ENCODE results near the gene RAB44.
A peak's percentile ranks its signal among the peaks of the same experiment; 100 is the strongest.

RAB44 gene

DNA sequence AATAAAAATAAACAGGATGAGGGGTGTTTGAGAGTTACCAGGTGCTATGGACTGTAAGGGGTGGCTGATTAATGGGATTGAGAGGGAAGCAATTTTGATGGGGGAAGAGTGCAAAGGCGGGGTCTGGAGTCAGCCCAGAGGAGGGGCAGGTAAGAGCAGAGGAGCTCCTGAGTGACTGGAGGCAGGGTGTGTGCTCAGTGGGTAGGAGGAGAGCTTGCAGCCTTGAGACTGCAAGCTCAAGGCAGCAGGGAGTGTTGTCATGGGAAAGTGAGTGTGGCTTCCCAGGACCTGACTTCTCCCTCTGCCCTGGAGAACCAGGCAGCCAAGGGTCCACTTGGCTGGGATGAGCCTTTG lies 54.2 kb downstream of the RAB44 start:
- Histone ChIP-seq H3K27ac (ENCODE audit: low read length) (peak overlapping the region; percentile 49), H3K4me1 (ENCODE audit: control insufficient read depth in 1 of 2, insufficient read depth in 2 of 2, low read length in 2 of 2) (peaks cover 0 to 13% of the 10 kb centered on the region in 2 donors), H3K27me3 (ENCODE audit: low read depth, low read length) (no peaks in the 10 kb centered on the region), H3K4me3 (ENCODE audit: low read depth in 1 of 2, low read length in 2 of 2) (no peak overlapping the region), H3K9me3 (ENCODE audit: control insufficient read depth in 1 of 2, low read length in 2 of 2) (peaks cover 0 to 6% of the 10 kb centered on the region in 2 donors), H3K36me3 (ENCODE audit: control insufficient read depth in 1 of 2, insufficient read depth in 2 of 2, low read length in 2 of 2) (no peaks in the 10 kb centered on the region)

DNA sequence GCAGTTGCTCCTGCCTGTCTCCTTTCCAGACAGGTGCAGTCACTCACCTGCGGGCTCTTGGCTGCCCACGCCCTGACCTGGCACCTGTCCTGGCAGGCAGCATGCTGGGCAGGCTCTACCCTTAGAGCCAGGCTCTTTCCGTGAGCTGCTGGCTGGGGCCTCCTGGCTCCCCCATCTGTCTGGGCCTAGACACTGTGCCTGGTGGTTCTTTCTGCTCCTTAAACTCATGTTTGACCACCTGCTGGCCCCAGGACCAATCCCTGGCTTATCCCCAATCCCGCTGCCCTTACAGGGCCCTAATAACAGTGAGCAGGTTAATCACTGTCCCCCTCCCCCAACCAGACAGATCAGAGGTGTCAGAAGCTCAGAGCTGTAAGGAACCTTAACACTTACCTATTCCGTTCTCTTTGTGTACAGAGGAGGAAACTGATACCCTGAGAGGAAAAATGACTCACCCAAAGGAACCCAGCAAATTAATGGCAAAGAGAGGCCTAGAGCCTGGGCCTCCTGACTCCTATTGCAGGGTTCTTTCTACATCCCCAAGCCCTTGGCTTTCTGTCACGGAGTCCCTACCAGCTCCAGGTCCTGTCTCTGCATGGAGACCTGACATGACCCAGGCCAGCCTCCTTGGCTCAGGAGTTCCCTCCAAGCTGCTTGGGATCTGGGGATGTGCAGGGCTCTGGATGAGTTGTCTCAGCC lies 54.7 kb downstream of the RAB44 start:
- H3K4me3 ChIP-seq (ENCODE audit: low read depth in 1 of 2, low read length in 2 of 2): no peak overlapping the region
- peak overlapping the region; percentile 49 for H3K27ac ChIP-seq (ENCODE audit: low read length)
- H3K9me3 ChIP-seq (ENCODE audit: control insufficient read depth in 1 of 2, low read length in 2 of 2): peaks cover 0 to 6% of the 10 kb centered on the region in 2 donors
- H3K4me1 ChIP-seq (ENCODE audit: control insufficient read depth in 1 of 2, insufficient read depth in 2 of 2, low read length in 2 of 2): peaks cover 0 to 17% of the 10 kb centered on the region in 2 donors
- H3K27me3 ChIP-seq (ENCODE audit: low read depth, low read length): no peaks in the 10 kb centered on the region
- H3K36me3 ChIP-seq (ENCODE audit: control insufficient read depth in 1 of 2, insufficient read depth in 2 of 2, low read length in 2 of 2): no peaks in the 10 kb centered on the region

GRCh38 chr6:36752886-36753506 lies 55.4 kb downstream of the RAB44 start:
- Histone ChIP-seq H3K36me3 (ENCODE audit: control insufficient read depth in 1 of 2, insufficient read depth in 2 of 2, low read length in 2 of 2) (no peaks in the 10 kb centered on the region), H3K4me1 (ENCODE audit: control insufficient read depth in 1 of 2, insufficient read depth in 2 of 2, low read length in 2 of 2) (peaks cover 0 to 20% of the 10 kb centered on the region in 2 donors), H3K27ac (ENCODE audit: low read length) (peak overlapping the region; percentile 49)

GRCh38 chr6:36753671-36754405 lies 56.2 kb downstream of the RAB44 start:
- Histone ChIP-seq H3K9me3 (ENCODE audit: control insufficient read depth in 1 of 2, low read length in 2 of 2) (peaks cover 0 to 6% of the 10 kb centered on the region in 2 donors), H3K4me1 (ENCODE audit: control insufficient read depth in 1 of 2, insufficient read depth in 2 of 2, low read length in 2 of 2) (peaks cover 0 to 20% of the 10 kb centered on the region in 2 donors), H3K4me3 (ENCODE audit: low read depth in 1 of 2, low read length in 2 of 2) (no peak overlapping the region), H3K27ac (ENCODE audit: low read length) (no peak overlapping the region), H3K27me3 (ENCODE audit: low read depth, low read length) (no peaks in the 10 kb centered on the region), H3K36me3 (ENCODE audit: control insufficient read depth in 1 of 2, insufficient read depth in 2 of 2, low read length in 2 of 2) (no peaks in the 10 kb centered on the region)

More at GRCh38 chr6:36752886-36753506, 55.4 kb downstream of the RAB44 start:
- Histone ChIP-seq H3K4me3 (ENCODE audit: low read depth in 1 of 2, low read length in 2 of 2) (no peak overlapping the region), H3K9me3 (ENCODE audit: control insufficient read depth in 1 of 2, low read length in 2 of 2) (peaks cover 0 to 6% of the 10 kb centered on the region in 2 donors), H3K27me3 (ENCODE audit: low read depth, low read length) (no peaks in the 10 kb centered on the region)

- H3K27me3 ChIP-seq (ENCODE audit: low read depth, low read length): no peaks in the 10 kb centered on the region
- H3K9me3 ChIP-seq (ENCODE audit: control insufficient read depth in 1 of 2, low read length in 2 of 2): peaks cover 0 to 6% of the 10 kb centered on the region in 2 donors
- H3K27ac ChIP-seq (ENCODE audit: low read length): no peak overlapping the region
- peaks cover 0 to 20% of the 10 kb centered on the region in 2 donors for H3K4me1 ChIP-seq (ENCODE audit: control insufficient read depth in 1 of 2, insufficient read depth in 2 of 2, low read length in 2 of 2)
- H3K4me3 ChIP-seq (ENCODE audit: low read depth in 1 of 2, low read length in 2 of 2): no peak overlapping the region
- no peaks in the 10 kb centered on the region for H3K36me3 ChIP-seq (ENCODE audit: control insufficient read depth in 1 of 2, insufficient read depth in 2 of 2, low read length in 2 of 2)
Measured at GRCh38 chr6:36754582-36755434, 57.2 kb downstream of the RAB44 start.

DNA sequence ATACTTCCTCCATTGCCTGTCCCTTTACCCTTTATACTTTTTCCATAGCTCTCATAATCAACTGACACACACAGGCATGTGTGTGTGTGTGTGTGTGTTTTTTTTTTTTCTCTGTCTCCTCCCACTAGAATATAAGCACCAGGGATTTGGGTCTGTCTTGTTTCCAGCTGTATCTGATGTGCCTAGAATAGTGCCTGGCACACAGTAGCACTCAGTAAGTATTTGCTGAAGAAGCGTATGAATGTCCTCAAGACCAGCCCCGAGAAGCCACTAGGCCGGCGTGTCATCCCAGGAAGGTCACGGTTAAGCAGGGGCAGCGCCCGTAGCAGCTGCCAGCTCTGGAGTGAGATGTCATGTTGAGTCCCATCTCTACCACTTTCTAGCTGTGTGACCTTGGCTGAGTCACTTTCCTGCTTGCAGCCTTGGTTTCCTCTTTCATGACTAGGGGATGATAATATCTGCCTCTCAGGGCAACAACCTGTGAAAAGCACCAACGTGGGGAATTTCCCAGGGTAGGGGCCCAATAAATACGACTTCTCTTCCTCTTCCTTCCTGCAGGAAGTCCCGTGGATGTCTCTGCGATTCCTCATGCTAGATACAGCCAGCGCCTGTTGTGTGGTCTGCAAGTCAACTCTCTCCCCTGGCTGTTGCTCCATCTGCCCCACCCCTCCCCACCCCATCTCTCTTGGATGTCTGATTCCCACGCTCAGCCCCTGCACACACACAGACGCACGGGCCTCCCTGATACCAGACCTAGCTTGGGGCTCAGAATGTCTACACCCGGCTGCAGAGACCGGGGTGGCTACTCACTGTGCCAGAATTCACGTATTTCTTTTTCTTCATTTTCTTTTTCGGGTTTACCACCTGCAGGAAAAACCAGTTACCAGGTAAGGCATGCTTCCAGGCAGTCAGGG lies 58.1 kb downstream of the RAB44 start:
- H3K36me3 ChIP-seq (ENCODE audit: control insufficient read depth in 1 of 2, insufficient read depth in 2 of 2, low read length in 2 of 2): no peaks in the 10 kb centered on the region
- no peaks in the 10 kb centered on the region for H3K9me3 ChIP-seq (ENCODE audit: control insufficient read depth in 1 of 2, low read length in 2 of 2)
- no peaks in the 10 kb centered on the region for H3K27me3 ChIP-seq (ENCODE audit: low read depth, low read length)
- H3K4me1 ChIP-seq (ENCODE audit: control insufficient read depth in 1 of 2, insufficient read depth in 2 of 2, low read length in 2 of 2): peaks cover 0 to 20% of the 10 kb centered on the region in 2 donors
- no peak overlapping the region for H3K4me3 ChIP-seq (ENCODE audit: low read depth in 1 of 2, low read length in 2 of 2)
- no peak overlapping the region for H3K27ac ChIP-seq (ENCODE audit: low read length)

DNA sequence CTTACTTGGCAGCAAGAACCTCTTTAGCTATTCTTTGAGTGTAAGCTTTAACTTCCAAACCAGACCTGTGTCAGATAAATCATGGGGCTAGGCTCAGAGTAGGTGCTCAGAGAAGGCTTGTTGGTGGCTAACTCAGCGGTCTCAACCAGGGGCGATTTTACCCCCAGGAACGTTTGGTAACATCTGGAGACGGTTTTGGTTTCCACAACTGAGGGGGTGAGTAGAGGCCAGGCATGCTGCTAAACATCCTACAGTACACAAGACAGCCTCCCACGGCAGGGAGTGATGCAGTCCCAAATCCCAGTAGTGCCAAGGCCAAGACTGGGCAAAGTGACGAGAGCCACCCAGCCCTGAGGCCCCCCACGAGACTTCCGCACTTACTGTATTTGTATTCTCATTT lies 59.2 kb downstream of the RAB44 start:
- Histone ChIP-seq H3K36me3 (ENCODE audit: control insufficient read depth in 1 of 2, insufficient read depth in 2 of 2, low read length in 2 of 2) (no peaks in the 10 kb centered on the region), H3K4me1 (ENCODE audit: control insufficient read depth in 1 of 2, insufficient read depth in 2 of 2, low read length in 2 of 2) (peaks cover 0 to 20% of the 10 kb centered on the region in 2 donors), H3K27me3 (ENCODE audit: low read depth, low read length) (no peaks in the 10 kb centered on the region), H3K27ac (ENCODE audit: low read length) (peak overlapping the region; percentile 7), H3K9me3 (ENCODE audit: control insufficient read depth in 1 of 2, low read length in 2 of 2) (no peaks in the 10 kb centered on the region), H3K4me3 (ENCODE audit: low read depth in 1 of 2, low read length in 2 of 2) (no peak overlapping the region)

DNA sequence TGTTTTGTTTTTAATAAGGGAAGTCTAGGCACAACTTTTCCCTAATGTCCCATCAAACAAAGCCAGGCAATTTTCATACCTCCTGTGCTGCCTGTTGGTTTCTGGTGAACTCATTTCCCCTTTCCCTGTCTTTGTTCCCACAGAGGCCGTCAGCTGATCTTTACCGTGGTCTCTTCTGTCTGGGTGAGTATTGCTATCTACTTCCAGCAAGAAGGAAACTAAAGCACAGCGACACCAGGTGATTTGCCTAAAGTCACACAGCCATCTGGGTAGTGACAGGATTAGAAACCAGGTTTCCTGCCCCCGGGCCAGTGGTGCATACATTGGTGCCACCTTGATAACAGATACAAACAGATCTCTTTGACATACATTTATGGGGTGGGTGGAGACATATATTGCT lies 59.6 kb downstream of the RAB44 start:
- Histone ChIP-seq H3K4me1 (ENCODE audit: control insufficient read depth in 1 of 2, insufficient read depth in 2 of 2, low read length in 2 of 2) (peaks cover 0 to 20% of the 10 kb centered on the region in 2 donors), H3K27me3 (ENCODE audit: low read depth, low read length) (no peaks in the 10 kb centered on the region), H3K36me3 (ENCODE audit: control insufficient read depth in 1 of 2, insufficient read depth in 2 of 2, low read length in 2 of 2) (no peaks in the 10 kb centered on the region), H3K4me3 (ENCODE audit: low read depth in 1 of 2, low read length in 2 of 2) (no peak overlapping the region), H3K27ac (ENCODE audit: low read length) (no peak overlapping the region), H3K9me3 (ENCODE audit: control insufficient read depth in 1 of 2, low read length in 2 of 2) (no peaks in the 10 kb centered on the region)

DNA sequence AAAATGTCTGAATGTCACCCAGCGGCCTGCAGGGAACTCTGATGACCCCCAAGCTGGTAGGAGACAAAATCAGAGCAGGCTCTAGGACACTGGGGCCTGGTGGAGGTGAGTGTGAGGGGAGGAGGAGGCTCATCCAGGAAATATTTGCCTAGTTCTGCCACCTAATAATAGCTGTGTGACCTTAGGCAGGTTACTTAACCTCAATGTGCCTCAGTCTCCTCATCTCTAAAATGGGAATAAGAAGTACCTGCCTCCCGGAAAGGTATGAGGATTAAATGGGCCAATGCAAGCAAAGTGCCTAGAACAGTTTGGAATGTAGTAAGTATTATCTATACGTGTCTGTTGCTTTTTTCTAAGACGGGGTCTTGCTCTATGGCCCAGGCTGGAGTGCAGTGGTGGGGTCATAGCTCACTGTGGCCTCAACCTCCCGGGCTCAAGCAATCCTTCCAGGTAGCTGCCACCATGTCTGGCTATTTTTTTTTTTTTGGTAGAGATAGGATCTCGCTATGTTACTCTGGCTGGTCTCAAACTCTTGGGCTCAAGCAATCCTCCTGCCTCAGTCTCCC lies 60.4 kb downstream of the RAB44 start:
- Histone ChIP-seq H3K27ac (ENCODE audit: low read length) (no peak overlapping the region), H3K36me3 (ENCODE audit: control insufficient read depth in 1 of 2, insufficient read depth in 2 of 2, low read length in 2 of 2) (no peaks in the 10 kb centered on the region), H3K4me3 (ENCODE audit: low read depth in 1 of 2, low read length in 2 of 2) (no peak overlapping the region), H3K4me1 (ENCODE audit: control insufficient read depth in 1 of 2, insufficient read depth in 2 of 2, low read length in 2 of 2) (peaks cover 0 to 15% of the 10 kb centered on the region in 2 donors), H3K9me3 (ENCODE audit: control insufficient read depth in 1 of 2, low read length in 2 of 2) (no peaks in the 10 kb centered on the region), H3K27me3 (ENCODE audit: low read depth, low read length) (no peaks in the 10 kb centered on the region)

GRCh38 chr6:36758516-36759147 lies 61.0 kb downstream of the RAB44 start:
- peaks cover 0 to 9% of the 10 kb centered on the region in 2 donors for H3K4me1 ChIP-seq (ENCODE audit: control insufficient read depth in 1 of 2, insufficient read depth in 2 of 2, low read length in 2 of 2)
- no peak overlapping the region for H3K27ac ChIP-seq (ENCODE audit: low read length)
- no peaks in the 10 kb centered on the region for H3K27me3 ChIP-seq (ENCODE audit: low read depth, low read length)
- H3K9me3 ChIP-seq (ENCODE audit: control insufficient read depth in 1 of 2, low read length in 2 of 2): no peaks in the 10 kb centered on the region
- no peak overlapping the region for H3K4me3 ChIP-seq (ENCODE audit: low read depth in 1 of 2, low read length in 2 of 2)
- H3K36me3 ChIP-seq (ENCODE audit: control insufficient read depth in 1 of 2, insufficient read depth in 2 of 2, low read length in 2 of 2): no peaks in the 10 kb centered on the region
